Mesenchymal stem cell (in vitro differentiated cells and primary cell): Measurements from ENCODE around the gene BEAN1.

Source experiments
- DNase-seq: peaks from one replicate; pipeline ENCODE4 v3.0.0-alpha.2; 2013
- H2AFZ ChIP-seq: one replicate; pipeline ENCODE4 v1.6.1; 2013; ENCODE audit warnings: low read depth, mild to moderate bottlenecking, control low read depth, inconsistent platforms, low read length, moderate library complexity
- H2AK5ac ChIP-seq: 2 replicates; pipeline ENCODE4 v1.6.1; 2013; ENCODE audit warnings: low read length, moderate library complexity, mild to moderate bottlenecking, inconsistent platforms; ENCODE audit not compliant: severe bottlenecking
- H2BK120ac ChIP-seq: one replicate; pipeline ENCODE4 v1.6.1; 2013; ENCODE audit warnings: low read depth, mild to moderate bottlenecking, inconsistent platforms, low read length, moderate library complexity
- H2BK12ac ChIP-seq, 2 experiments: one replicate each; pipeline ENCODE4 v1.6.1; 2013; ENCODE audit warnings: inconsistent platforms in 2 of 2, low read length in 2 of 2, mild to moderate bottlenecking in 2 of 2, moderate library complexity in 2 of 2, control low read depth in 1 of 2
- H2BK15ac ChIP-seq: one replicate; pipeline ENCODE4 v1.6.1; 2013; ENCODE audit warnings: mild to moderate bottlenecking, low read depth, inconsistent platforms; ENCODE audit not compliant: poor library complexity, severe bottlenecking
- H2BK5ac ChIP-seq: 2 replicates; pipeline ENCODE4 v1.6.1; 2013; ENCODE audit warnings: low read depth, mild to moderate bottlenecking, low read length, control low read depth, inconsistent platforms; ENCODE audit not compliant: poor library complexity, severe bottlenecking
- H3K14ac ChIP-seq, 2 experiments: one replicate each; pipeline ENCODE4 v1.6.1; 2013; ENCODE audit warnings: inconsistent platforms in 2 of 2, low read length in 2 of 2, control low read depth in 1 of 2, mild to moderate bottlenecking in 1 of 2, moderate library complexity in 1 of 2
- H3K18ac ChIP-seq, 2 experiments: one replicate each; pipeline ENCODE4 v1.6.1; 2013; ENCODE audit warnings: inconsistent platforms in 2 of 2, low read length in 2 of 2, control low read depth in 1 of 2, low read depth in 1 of 2, mild to moderate bottlenecking in 1 of 2
- H3K23ac ChIP-seq, 2 experiments: one replicate each; pipeline ENCODE4 v1.6.1; 2013; ENCODE audit warnings: inconsistent platforms in 2 of 2, low read length in 2 of 2, mild to moderate bottlenecking in 2 of 2, moderate library complexity in 2 of 2, control low read depth in 1 of 2
- H3K27ac ChIP-seq: 2 replicates; pipeline ENCODE4 v1.5.1; 2013; ENCODE audit warnings: mild to moderate bottlenecking, moderate library complexity, low read length, control low read depth, inconsistent platforms; ENCODE audit not compliant: poor library complexity, severe bottlenecking
- H3K27me3 ChIP-seq, 2 experiments: 2 replicates each; pipeline versions ENCODE4 v1.6.1 to v1.7.0; 2013; ENCODE audit warnings: low read length in 2 of 2, mild to moderate bottlenecking in 2 of 2, moderate library complexity in 2 of 2, control low read depth in 1 of 2, inconsistent platforms in 1 of 2; ENCODE audit not compliant: control insufficient read depth in 1 of 2, insufficient read depth in 1 of 2
- H3K36me3 ChIP-seq, 2 experiments: 2 replicates each; pipeline versions ENCODE4 v1.6.1 to v1.7.0; 2013; ENCODE audit warnings: low read length in 2 of 2, control low read depth in 1 of 2, inconsistent platforms in 1 of 2, low read depth in 1 of 2, mild to moderate bottlenecking in 1 of 2; ENCODE audit not compliant: insufficient read depth in 2 of 2, control insufficient read depth in 1 of 2
- H3K4ac ChIP-seq, 2 experiments: one replicate each; pipeline ENCODE4 v1.6.1; 2013; ENCODE audit warnings: inconsistent platforms in 2 of 2, low read length in 2 of 2, mild to moderate bottlenecking in 2 of 2, moderate library complexity in 2 of 2, control low read depth in 1 of 2, low read depth in 1 of 2
- H3K4me1 ChIP-seq: 2 replicates; pipeline ENCODE4 v1.6.1; 2013; ENCODE audit warnings: low read depth, low read length, control low read depth; ENCODE audit not compliant: control insufficient read depth, insufficient read depth
- H3K4me2 ChIP-seq: 2 replicates; pipeline ENCODE4 v1.6.1; 2013; ENCODE audit warnings: low read length, mild to moderate bottlenecking, inconsistent platforms; ENCODE audit not compliant: poor library complexity, severe bottlenecking
- H3K4me3 ChIP-seq, 2 experiments: 2 replicates each; pipeline versions ENCODE4 v1.5.1 to v1.7.0; 2013; ENCODE audit warnings: low read length in 2 of 2, mild to moderate bottlenecking in 2 of 2, control low read depth in 1 of 2, low read depth in 1 of 2; ENCODE audit not compliant: insufficient read depth in 1 of 2
- H3K79me1 ChIP-seq: replicated peaks from 2 replicates; pipeline ENCODE4 v1.6.1; 2013; ENCODE audit warnings: mild to moderate bottlenecking, control low read depth, low read length, inconsistent platforms; ENCODE audit not compliant: poor library complexity, severe bottlenecking
- H3K9ac ChIP-seq: 2 replicates; pipeline ENCODE4 v1.7.0; 2013; ENCODE audit warnings: mild to moderate bottlenecking, low read length, moderate library complexity
- H3K9me3 ChIP-seq: 2 replicates; pipeline ENCODE4 v1.7.0; 2013; ENCODE audit warnings: mild to moderate bottlenecking, low read length; ENCODE audit not compliant: control insufficient read depth
- H4K8ac ChIP-seq: one replicate; pipeline ENCODE4 v1.6.1; 2013; ENCODE audit warnings: inconsistent platforms, mild to moderate bottlenecking, low read length, moderate library complexity
- H4K91ac ChIP-seq: one replicate; pipeline ENCODE4 v1.6.1; 2013; ENCODE audit warnings: mild to moderate bottlenecking, low read length, inconsistent platforms
- WGBS: methylation state at CpG from one replicate; pipeline ENCODE4 v1.1.7; 2013; ENCODE audit warnings: mixed read lengths; 5-methylcytosine and 5-hydroxymethylcytosine counted together

BEAN1 gene

GRCh38 chr16:66507731-66508239 is 80.7 kb downstream of the BEAN1 start:
- H3K27me3 ChIP-seq: no peaks in the 10 kb centered on the region
- no peak overlapping the region for H2AK5ac ChIP-seq
- H4K91ac ChIP-seq: no peak overlapping the region
- no peak overlapping the region for H3K4me2 ChIP-seq
- no peak overlapping the region for H3K14ac ChIP-seq
- no peaks in the 10 kb centered on the region for H3K9me3 ChIP-seq
- H3K79me1 ChIP-seq: peaks cover 9% of the 10 kb centered on the region
- H3K23ac ChIP-seq: no peak overlapping the region
- peak overlapping the region; percentile 86 for H3K27ac ChIP-seq
- H4K8ac ChIP-seq: no peak overlapping the region
- no peak overlapping the region for H3K9ac ChIP-seq
- H3K36me3 ChIP-seq: peaks cover 16 to 20% of the 10 kb centered on the region in 2 experiments
- no peak overlapping the region for H3K4me3 ChIP-seq
- no peak overlapping the region for H2AFZ ChIP-seq
- no peak overlapping the region for H3K18ac ChIP-seq
- no peak overlapping the region for H2BK5ac ChIP-seq
- no peak overlapping the region for H3K4ac ChIP-seq
- WGBS: 83% methylated on average over 3 of the region's 4 CpGs
- no peak overlapping the region for H2BK12ac ChIP-seq
- no peak overlapping the region for H2BK120ac ChIP-seq
- no peak for DNase-seq
- H3K4me1 ChIP-seq: peaks cover 27% of the 10 kb centered on the region
- H2BK15ac ChIP-seq: no peak overlapping the region

GRCh38 chr16:66508248-66508913 is 81.3 kb downstream of the BEAN1 start:
- Histone ChIP-seq H3K23ac (no peak overlapping the region), H3K9me3 (no peaks in the 10 kb centered on the region), H2BK5ac (peak overlapping the region; percentile 3), H3K9ac (no peak overlapping the region), H3K14ac (peak overlapping the region in 1 of 2 experiments; percentile 39), H2BK15ac (no peak overlapping the region), H2BK120ac (no peak overlapping the region), H2AK5ac (peak overlapping the region; percentile 100), H4K91ac (no peak overlapping the region), H3K36me3 (peaks cover 21% of the 10 kb centered on the region in 2 experiments), H2BK12ac (no peak overlapping the region), H4K8ac (no peak overlapping the region), H3K4me1 (peaks cover 30% of the 10 kb centered on the region), H3K79me1 (peaks cover 9% of the 10 kb centered on the region), H3K27me3 (no peaks in the 10 kb centered on the region), H3K4ac (no peak overlapping the region), H3K4me3 (no peak overlapping the region), H3K4me2 (no peak overlapping the region), H3K18ac (no peak overlapping the region), H2AFZ (no peak overlapping the region), H3K27ac (peak overlapping the region; percentile 86)
- 86% methylated on average over 7 of the region's 7 CpGs for WGBS
- DNase-seq: no peak

- Histone ChIP-seq H3K23ac (no peak overlapping the region), H3K36me3 (peaks cover 26 to 27% of the 10 kb centered on the region in 2 experiments)
- no peak for DNase-seq
Measured at GRCh38 chr16:66508914-66509496, 81.9 kb downstream of the BEAN1 start.

GRCh38 chr16:66509576-66509975 is 82.5 kb downstream of the BEAN1 start:
- Histone ChIP-seq H2BK120ac (no peak overlapping the region), H4K8ac (peak overlapping the region; percentile 48), H3K27me3 (no peaks in the 10 kb centered on the region), H3K14ac (no peak overlapping the region), H2BK5ac (no peak overlapping the region), H3K27ac (peak overlapping the region; percentile 6), H3K4me1 (peaks cover 36% of the 10 kb centered on the region), H3K18ac (no peak overlapping the region), H3K4ac (no peak overlapping the region), H3K9me3 (no peaks in the 10 kb centered on the region), H3K4me3 (no peak overlapping the region), H3K36me3 (peaks cover 26 to 29% of the 10 kb centered on the region in 2 experiments), H3K9ac (no peak overlapping the region), H3K4me2 (no peak overlapping the region), H3K79me1 (peaks cover 12% of the 10 kb centered on the region), H4K91ac (peak overlapping the region; percentile 57), H2BK15ac (no peak overlapping the region), H2BK12ac (no peak overlapping the region), H2AK5ac (peak overlapping the region; percentile 72), H2AFZ (no peak overlapping the region), H3K23ac (no peak overlapping the region)
- no peak for DNase-seq
- 91% methylated on average over 5 of the region's 5 CpGs for WGBS

More at GRCh38 chr16:66508914-66509496, 81.9 kb downstream of the BEAN1 start:
- H3K27me3 ChIP-seq: no peaks in the 10 kb centered on the region
- H3K27ac ChIP-seq: peak overlapping the region; percentile 86
- no peak overlapping the region for H4K91ac ChIP-seq
- H4K8ac ChIP-seq: no peak overlapping the region
- H3K18ac ChIP-seq: no peak overlapping the region
- peak overlapping the region; percentile 3 for H2BK5ac ChIP-seq
- peak overlapping the region in 1 of 2 experiments; percentile 39 for H3K14ac ChIP-seq
- H2AK5ac ChIP-seq: peak overlapping the region; percentile 100
- no peak overlapping the region for H2BK120ac ChIP-seq
- no peaks in the 10 kb centered on the region for H3K9me3 ChIP-seq
- H3K4me3 ChIP-seq: no peak overlapping the region
- no peak overlapping the region for H2BK15ac ChIP-seq
- no peak overlapping the region for H3K9ac ChIP-seq
- H3K4ac ChIP-seq: no peak overlapping the region
- no peak overlapping the region for H3K4me2 ChIP-seq
- 92% methylated on average over 6 of the region's 9 CpGs for WGBS
- H3K79me1 ChIP-seq: peaks cover 12% of the 10 kb centered on the region
- H2AFZ ChIP-seq: no peak overlapping the region
- no peak overlapping the region for H2BK12ac ChIP-seq
- peaks cover 36% of the 10 kb centered on the region for H3K4me1 ChIP-seq
